HCT116 (cell line): ENCODE measurements around the gene CD84. TPM values are rescaled to one million over a fixed set of nuclear protein-coding genes. Genes with fewer than 3 reads are reported as not detected.

Experiments used
- ATAC-seq: fragments of 200-7000 bp; cut with Tn5 transposase; 2 replicates; pipeline ENCODE4 v1.9.1; 2020; ENCODE audit warnings: mild to moderate bottlenecking, moderate library complexity
- BruUV-seq: library from RNA; stranded (reverse); fragments of 400-500 nt; replicated peaks from 2 replicates; lab custom pipeline; 2021; lab: Mats Ljungman, UMichigan
- CTCF ChIA-PET: fragments of 300-600 bp; sonication (Branson Sonifier 250); formaldehyde crosslinking; loops from one replicate; lab custom pipeline; 2021; ENCODE audit warnings: antibody characterized with exemption; lab: Charles Lee
- POLR2A ChIA-PET: fragments of 300-600, 350-600 bp; sonication (Branson Sonifier 250); formaldehyde crosslinking; loops from one replicate; lab custom pipeline; 2021; ENCODE audit warnings: antibody characterized with exemption; lab: Charles Lee
- RAD21 ChIA-PET, 2 experiments: fragments of 300-600 bp; sonication (Branson Sonifier 250); formaldehyde crosslinking; loops; one replicate each; lab custom pipeline; 2023; ENCODE audit warnings: low total read pairs in 2 of 2; ENCODE audit not compliant: uncharacterized antibody in 2 of 2, unreplicated experiment in 2 of 2, low non-redundant PET in 1 of 2; lab: Charles Lee
- DNase-seq: peaks from one replicate; pipeline ENCODE4 v3.0.0-alpha.2; 2010; ENCODE audit warnings: low read depth, low spot score
- H2AFZ ChIP-seq: fragments of 200-600 bp; shearing (Covaris generic), sonication (generic); 2 replicates; pipeline ENCODE4 v1.6.1; 2017; ENCODE audit warnings: low read depth, mixed run types, mixed read lengths, antibody characterized with exemption, low read length; ENCODE audit not compliant: poor library complexity, severe bottlenecking
- H3K27ac ChIP-seq: 2 replicates; pipeline ENCODE4 v1.5.1; 2012; ENCODE audit warnings: low read depth, low read length
- H3K27me3 ChIP-seq: fragments of 200-600 bp; sonication (generic); 2 replicates; pipeline ENCODE4 v1.6.1; 2016; ENCODE audit warnings: mixed run types, low read length, mixed read lengths; ENCODE audit not compliant: insufficient read depth
- H3K36me3 ChIP-seq, 2 experiments: fragments of 200-500 bp in 1 of 2; fragments of 200-600 bp in 1 of 2; sonication (Bioruptor generic) in 1 of 2; sonication (generic) in 1 of 2; 2 replicates each; pipeline versions ENCODE4 v1.5.1 to v1.6.1; 2014 to 2016; ENCODE audit warnings: low read length in 2 of 2, inconsistent platforms in 1 of 2, mixed read lengths in 1 of 2, mixed run types in 1 of 2; ENCODE audit not compliant: insufficient read depth in 2 of 2, control insufficient read depth in 1 of 2
- H3K4me1 ChIP-seq, 2 experiments: fragments of 200-600 bp in 1 of 2; sonication (generic) in 1 of 2; 2 replicates each; pipeline versions ENCODE4 v1.5.1 to v1.6.1; 2012 to 2017; ENCODE audit warnings: low read length in 2 of 2, inconsistent platforms in 1 of 2, mild to moderate bottlenecking in 1 of 2, mixed read lengths in 1 of 2, mixed run types in 1 of 2, moderate library complexity in 1 of 2; ENCODE audit not compliant: insufficient read depth in 2 of 2, control insufficient read depth in 1 of 2
- H3K4me2 ChIP-seq: fragments of 200-600 bp; sonication (generic); 2 replicates; pipeline ENCODE4 v1.6.1; 2017; ENCODE audit warnings: mixed run types, low read length, mixed read lengths
- H3K4me3 ChIP-seq, 2 experiments: fragments of 200-600 bp in 1 of 2; sonication (generic) in 1 of 2; replicated peaks in 1 of 2; 2 replicates each; pipeline ENCODE4 v1.5.1; 2011 to 2016; ENCODE audit warnings: low read length in 2 of 2, control low read depth in 1 of 2, low read depth in 1 of 2, mild to moderate bottlenecking in 1 of 2, mixed read lengths in 1 of 2, mixed run types in 1 of 2
- H3K79me2 ChIP-seq: fragments of 200-600 bp; sonication (generic); 2 replicates; pipeline ENCODE4 v1.6.1; 2017; ENCODE audit warnings: mild to moderate bottlenecking, mixed run types, low read length, moderate library complexity, mixed read lengths; ENCODE audit not compliant: insufficient read depth
- H3K9ac ChIP-seq: fragments of 200-600 bp; sonication (generic); 2 replicates; pipeline ENCODE4 v1.6.1; 2016; ENCODE audit warnings: low read length, mixed read lengths
- H3K9me2 ChIP-seq: fragments of 200-600 bp; sonication (generic), shearing (Covaris generic); 2 replicates; pipeline ENCODE4 v1.6.1; 2017; ENCODE audit warnings: mixed run types, mild to moderate bottlenecking, moderate library complexity; ENCODE audit not compliant: insufficient read depth
- H3K9me3 ChIP-seq, 2 experiments: fragments of 200-500 bp in 1 of 2; fragments of 200-600 bp in 1 of 2; sonication (Bioruptor generic) in 1 of 2; sonication (generic) in 1 of 2; 2 replicates each; pipeline ENCODE4 v1.6.1; 2014 to 2017; ENCODE audit warnings: low read length in 2 of 2, mixed read lengths in 2 of 2, inconsistent platforms in 1 of 2, low read depth in 1 of 2, mild to moderate bottlenecking in 1 of 2, mixed run types in 1 of 2, moderate library complexity in 1 of 2; ENCODE audit not compliant: control insufficient read depth in 1 of 2, insufficient read depth in 1 of 2
- H4K20me1 ChIP-seq: fragments of 200-600 bp; sonication (generic), shearing (Covaris generic); 2 replicates; pipeline ENCODE4 v1.6.1; 2017; ENCODE audit warnings: mixed run types, mild to moderate bottlenecking, moderate library complexity; ENCODE audit not compliant: insufficient read depth
- ATF3 ChIP-seq: IDR thresholded peaks from 2 replicates; pipeline ENCODE4 v1.6.1; 2012
- CEBPB ChIP-seq: IDR thresholded peaks from 2 replicates; pipeline ENCODE4 v1.6.1; 2012; ENCODE audit warnings: low read depth
- ELF1 ChIP-seq: IDR thresholded peaks from 2 replicates; pipeline ENCODE4 v1.6.1; 2012; ENCODE audit warnings: low read depth, borderline replicate concordance
- EZH2phosphoT487 ChIP-seq: fragments of 200-600 bp; IDR thresholded peaks from 2 replicates; pipeline ENCODE4 v1.6.1; 2018; ENCODE audit warnings: antibody characterized with exemption, borderline replicate concordance
- JUND ChIP-seq: IDR thresholded peaks from 2 replicates; pipeline ENCODE4 v1.6.1; 2012
- POLR2A ChIP-seq: IDR thresholded peaks from 2 replicates; pipeline ENCODE4 v1.7.0; 2011; ENCODE audit warnings: borderline replicate concordance; ENCODE audit not compliant: insufficient read depth, insufficient read length; ENCODE audit errors: extremely low read depth
- POLR2AphosphoS5 ChIP-seq: IDR thresholded peaks from 2 replicates; pipeline ENCODE4 v1.6.1; 2011; ENCODE audit warnings: mild to moderate bottlenecking, low read depth, low read length, moderate library complexity
- REST ChIP-seq: IDR thresholded peaks from 2 replicates; pipeline ENCODE4 v1.6.1; 2012; ENCODE audit warnings: low read depth
- SIN3A ChIP-seq: IDR thresholded peaks from 2 replicates; pipeline ENCODE4 v1.6.1; 2012; ENCODE audit warnings: low read depth
- SRF ChIP-seq: IDR thresholded peaks from 2 replicates; pipeline ENCODE4 v1.6.1; 2012; ENCODE audit warnings: low read depth
- TCF7L2 ChIP-seq: IDR thresholded peaks from 2 replicates; pipeline ENCODE4 v1.7.0; 2011; ENCODE audit warnings: borderline replicate concordance, inconsistent platforms; ENCODE audit not compliant: insufficient read depth, insufficient read length; ENCODE audit errors: extremely low read depth
- YY1 ChIP-seq: IDR thresholded peaks from 2 replicates; pipeline ENCODE4 v1.6.1; 2011; ENCODE audit warnings: low read length, low read depth, moderate library complexity, mild to moderate bottlenecking; ENCODE audit not compliant: insufficient replicate concordance; ENCODE audit errors: extremely low read depth
- intact Hi-C: fragments of 100-400 bp; cut with micrococcal nuclease; formaldehyde crosslinking; loops from 2 replicates; pipeline ENCODE4 v1.10.0; 2022
- total RNA-seq: library from RNA; stranded (reverse); gene quantifications from one replicate; pipeline ENCODE4 v1.2.1, GENCODE V29; 2021; ENCODE audit not compliant: unreplicated experiment
- TF ChIP-seq, protein P1 (sequence below): IDR thresholded peaks from 2 replicates; pipeline ENCODE4 v1.6.1; 2011; ENCODE audit warnings: mild to moderate bottlenecking, low read length, moderate library complexity; ENCODE audit not compliant: insufficient replicate concordance; ENCODE audit errors: extremely low read depth

CD84 gene
- total RNA-seq, 1 experiment from 2014 or later: 0.02 TPM

GRCh38 chr1:160605792-160606479 lies 26.6 kb upstream of the CD84 start:
- POLR2A ChIA-PET: no interaction called here

More at GRCh38 chr1:160605792-160606479, 26.6 kb upstream of the CD84 start:
- no TSS peak for BruUV-seq
- Histone ChIP-seq H3K79me2 (no peaks in the 10 kb centered on the region), H3K27ac (no peak overlapping the region), H3K36me3 (no peaks in the 10 kb centered on the region), H3K27me3 (peaks cover 24% of the 10 kb centered on the region; the same call in 1 of the 2 replicates), H3K9me3 (0 out of 4 replicates have a peak, but pooled peaks cover 0 to 5% of the 10 kb centered on the region in 2 experiments), H4K20me1 (no peaks in the 10 kb centered on the region), H3K4me3 (no peak overlapping the region), H2AFZ (no peak overlapping the region), H3K9ac (no peak overlapping the region), H3K4me1 (no peaks in the 10 kb centered on the region), H3K9me2 (no peaks in the 10 kb centered on the region), H3K4me2 (no peak overlapping the region)
- ATAC-seq (no peak), DNase-seq (no peak)
- ChIA-PET RAD21 (no interaction called here), CTCF (interaction anchor here (0.8 to 1.6 kb wide), 3 partner anchors 15 to 177 kb away, joined by 3 to 5 read pairs (median 3); no protein-coding TSS in a partner anchor)
- intact Hi-C loops: loop anchor here (5.0 kb wide), 1 partner anchor 504 kb away; no protein-coding TSS in a partner anchor
- TF ChIP-seq ATF3: no peak
- no peak for TF ChIP-seq ELF1
- TF ChIP-seq CEBPB: no peak
- no peak for TF ChIP-seq JUND
- TF ChIP-seq, protein P1, sequence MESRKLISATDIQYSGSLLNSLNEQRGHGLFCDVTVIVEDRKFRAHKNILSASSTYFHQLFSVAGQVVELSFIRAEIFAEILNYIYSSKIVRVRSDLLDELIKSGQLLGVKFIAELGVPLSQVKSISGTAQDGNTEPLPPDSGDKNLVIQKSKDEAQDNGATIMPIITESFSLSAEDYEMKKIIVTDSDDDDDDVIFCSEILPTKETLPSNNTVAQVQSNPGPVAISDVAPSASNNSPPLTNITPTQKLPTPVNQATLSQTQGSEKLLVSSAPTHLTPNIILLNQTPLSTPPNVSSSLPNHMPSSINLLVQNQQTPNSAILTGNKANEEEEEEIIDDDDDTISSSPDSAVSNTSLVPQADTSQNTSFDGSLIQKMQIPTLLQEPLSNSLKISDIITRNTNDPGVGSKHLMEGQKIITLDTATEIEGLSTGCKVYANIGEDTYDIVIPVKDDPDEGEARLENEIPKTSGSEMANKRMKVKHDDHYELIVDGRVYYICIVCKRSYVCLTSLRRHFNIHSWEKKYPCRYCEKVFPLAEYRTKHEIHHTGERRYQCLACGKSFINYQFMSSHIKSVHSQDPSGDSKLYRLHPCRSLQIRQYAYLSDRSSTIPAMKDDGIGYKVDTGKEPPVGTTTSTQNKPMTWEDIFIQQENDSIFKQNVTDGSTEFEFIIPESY: no peak
- TF ChIP-seq YY1: no peak
- TF ChIP-seq SIN3A: no peak
- no peak for TF ChIP-seq POLR2AphosphoS5
- TF ChIP-seq POLR2A: no peak
- TF ChIP-seq TCF7L2: no peak
- TF ChIP-seq SRF: no peak
- TF ChIP-seq REST: no peak
- TF ChIP-seq EZH2phosphoT487: no peak
